Ovary (tissue), 9 donors: ENCODE results near the gene CYP19A1. TPM values are rescaled to one million over a fixed set of nuclear protein-coding genes. Genes with fewer than 3 reads are reported as not detected.

Source experiments
- DNase-seq, 5 donors: peaks; one replicate each; pipeline ENCODE4 v3.0.0-alpha.2; 2019 to 2020
- H3K27ac ChIP-seq, 2 donors: fragments of 200-600 bp; one replicate each; pipeline versions ENCODE4 v1.5.1 to v1.8.0; 2019 to 2022
- H3K27me3 ChIP-seq: fragments of 200-600 bp; one replicate; pipeline ENCODE4 v1.8.0; 2022
- H3K36me3 ChIP-seq: fragments of 200-600 bp; sonication (generic); one replicate; pipeline ENCODE4 v1.5.1; 2019
- H3K4me1 ChIP-seq: one replicate; pipeline ENCODE4 v1.8.1; 2013; ENCODE audit warnings: mild to moderate bottlenecking, moderate library complexity; ENCODE audit not compliant: insufficient read depth
- H3K4me3 ChIP-seq: fragments of 200-600 bp; sonication (generic); one replicate; pipeline ENCODE4 v1.5.1; 2017
- H3K9me3 ChIP-seq, 2 donors: fragments of 200-600 bp in 1 of 2; sonication (generic) in 1 of 2; one replicate each; pipeline versions ENCODE4 v1.5.1 to v1.8.1; 2013 to 2019; ENCODE audit warnings: mild to moderate bottlenecking in 1 of 2, moderate library complexity in 1 of 2
- CTCF ChIP-seq, 3 donors: fragments of 450-650 bp in 2 of 3; fragments of 200-600 bp in 1 of 3; IDR thresholded peaks; one replicate each; pipeline versions ENCODE4 v1.5.1 to v1.8.0; 2016 to 2022; ENCODE audit warnings: antibody characterized with exemption in 3 of 3, mild to moderate bottlenecking in 1 of 3
- EP300 ChIP-seq: sonication (generic); formaldehyde crosslinking; IDR thresholded peaks from one replicate; pipeline ENCODE4 v1.6.1; 2017; ENCODE audit warnings: antibody characterized with exemption
- POLR2A ChIP-seq: fragments of 450-650 bp; IDR thresholded peaks from one replicate; pipeline ENCODE4 v1.6.1; 2017; ENCODE audit warnings: antibody characterized with exemption, mild to moderate bottlenecking, moderate library complexity
- WGBS, 3 donors: extraction: QIAGEN DNeasy Blood & Tissue Kit in 1 of 3; methylation state at CpG; one replicate each; pipeline versions ENCODE4 v1.1.5 to v1.1.7; 2013 to 2017; 5-methylcytosine and 5-hydroxymethylcytosine counted together
- intact Hi-C, 4 donors: fragments of 100-400 bp; cut with DNase I; formaldehyde crosslinking; loops; one replicate each; pipeline versions ENCODE4 v1.11.0 to v1.15.1; 2022 to 2023
- polyA plus RNA-seq, 2 donors: library from polyadenylated mRNA; stranded (reverse); fragments of 200-250 nt in 1 of 2; fragments of 350-450 nt in 1 of 2; fragmentation: Illumina TruSeq in 1 of 2; extraction: RNeasy Lipid Tissue Mini Kit (QIAGEN cat#74804) in 1 of 2; gene quantifications; one replicate each; pipeline ENCODE4 v1.2.3, GENCODE V29; 2013 to 2014
- total RNA-seq, 7 donors: library from RNA; depleted of rRNA in 2 of 7; stranded (reverse); fragments of >200 nt in 2 of 7; fragmentation: NEBNext Ultra II Directional in 3 of 7; extraction: Animal tissue kit (Norgen Biotek cat#: 25700) in 3 of 7; gene quantifications; one replicate each; pipeline versions ENCODE4 v1.1.0 to v1.2.4, GENCODE V29; 2016 to 2023
- donor health status: DM: no; HTN: no; CAD: no; lungs with moderate emphysema.
- donor health status: DM: no; HTN: no; CAD: no.
- donor health status: Bipolar disorder and iron deficiency.
- donor health status: DM: yes; HTN: yes; CAD: no.
- donor health status: DM: no; HTN: no; CAD: no.
- donor health status: DM: yes; HTN: yes; CAD: no.

CYP19A1 gene
- total and polyA plus RNA-seq, 9 donors: 0.81 to 1,570 (median 1.4) TPM

GRCh38 chr15:51244423-51244869 is 94.0 kb downstream of the CYP19A1 start:
- DNase-seq: no peak
- H3K27me3 ChIP-seq: no peaks in the 10 kb centered on the region
- H3K4me3 ChIP-seq: no peak overlapping the region
- H3K36me3 ChIP-seq: no peaks in the 10 kb centered on the region
- intact Hi-C loops: no loop called here
- TF ChIP-seq POLR2A (no peak), EP300 (no peak), CTCF (IDR thresholded peaks at IDR 0.05) (no peak)
- no peaks in the 10 kb centered on the region for H3K9me3 ChIP-seq
- no peak overlapping the region for H3K27ac ChIP-seq
- peaks cover 3% of the 10 kb centered on the region for H3K4me1 ChIP-seq
- WGBS, 3 donors: 32 to 49% (median 47%) methylated on average over 2 of the region's 2 CpGs

GRCh38 chr15:51243774-51244173 is 94.6 kb downstream of the CYP19A1 start:
- H3K4me3 ChIP-seq: no peak overlapping the region
- H3K36me3 ChIP-seq: no peaks in the 10 kb centered on the region
- DNase-seq: no peak
- peaks cover 3% of the 10 kb centered on the region for H3K4me1 ChIP-seq
- H3K27me3 ChIP-seq: no peaks in the 10 kb centered on the region
- no peak for TF ChIP-seq EP300
- intact Hi-C loops: no loop called here
- H3K27ac ChIP-seq: no peak overlapping the region
- H3K9me3 ChIP-seq: no peaks in the 10 kb centered on the region

GRCh38 chr15:51240066-51240465 is 98.3 kb downstream of the CYP19A1 start:
- peaks cover 4% of the 10 kb centered on the region for H3K4me1 ChIP-seq
- TF ChIP-seq CTCF (IDR thresholded peaks at IDR 0.05) (no peak), POLR2A (no peak), EP300 (no peak)
- 33 to 34% (median 33%) methylated on average over 4 of the region's 4 CpGs for WGBS, 3 donors
- intact Hi-C loops: no loop called here
- H3K27ac ChIP-seq: no peak overlapping the region
- H3K36me3 ChIP-seq: no peaks in the 10 kb centered on the region
- no peak overlapping the region for H3K4me3 ChIP-seq
- H3K27me3 ChIP-seq: no peaks in the 10 kb centered on the region
- no peak for DNase-seq
- no peaks in the 10 kb centered on the region for H3K9me3 ChIP-seq

- no peak for DNase-seq
- intact Hi-C loops: loop anchor here in 1 of 4 donors (10.0 kb wide), 1 partner anchor 157 kb away; no protein-coding TSS in a partner anchor
- TF ChIP-seq CTCF (IDR thresholded peaks at IDR 0.05): no peak
- no peak for TF ChIP-seq EP300
- TF ChIP-seq POLR2A: no peak
- H3K27me3 ChIP-seq: no peaks in the 10 kb centered on the region
- H3K4me3 ChIP-seq: no peak overlapping the region
- no peaks in the 10 kb centered on the region for H3K36me3 ChIP-seq
- WGBS, 3 donors: 68 to 85% (median 73%) methylated on average over 3 of the region's 3 CpGs
- H3K4me1 ChIP-seq: peaks cover 1% of the 10 kb centered on the region
- H3K9me3 ChIP-seq: no peaks in the 10 kb centered on the region
- no peak overlapping the region for H3K27ac ChIP-seq
Observed at GRCh38 chr15:51237816-51238215, 100.6 kb downstream of the CYP19A1 start.

- Histone ChIP-seq H3K4me1 (peaks cover 1% of the 10 kb centered on the region), H3K4me3 (no peak overlapping the region), H3K9me3 (no peaks in the 10 kb centered on the region), H3K27me3 (no peaks in the 10 kb centered on the region), H3K36me3 (no peaks in the 10 kb centered on the region), H3K27ac (no peak overlapping the region)
- intact Hi-C loops: loop anchor here in 2 of 4 donors (5.0 to 10.0 kb wide), 2 partner anchors 148 to 160 kb away; no protein-coding TSS in a partner anchor
- no peak for DNase-seq
- 82 to 89% (median 85%) methylated on average over 14 of the region's 14 CpGs for WGBS, 3 donors
- TF ChIP-seq EP300 (no peak), POLR2A (no peak), CTCF (IDR thresholded peaks at IDR 0.05) (no peak)
Observed at GRCh38 chr15:51234176-51234927, 104.0 kb downstream of the CYP19A1 start.
